GM12801 (cell line): Measurements from ENCODE around the gene EML3.

Source experiments
- CTCF ChIP-seq: IDR thresholded peaks from one replicate; pipeline ENCODE4 v1.5.1; 2011; ENCODE audit warnings: control low read depth; ENCODE audit not compliant: insufficient read length; ENCODE audit errors: extremely low read depth

The EML3 gene

GRCh38 chr11:62575156-62575555, 37.4 kb downstream of the EML3 start:
- no peak for TF ChIP-seq CTCF

GRCh38 chr11:62574363-62575071, 38.1 kb downstream of the EML3 start:
- no peak for TF ChIP-seq CTCF

- no peak for TF ChIP-seq CTCF
These were observed 38.8 kb downstream of the EML3 start, which contains the start of gene EEF1G for GRCh38 chr11:62573592-62574362. Gene EEF1G (minus strand): TSS chr11:62573891. CDS start chr11:62573842, 49 bp downstream.

GRCh38 chr11:62573006-62573591, 39.5 kb downstream of the EML3 start:
- TF ChIP-seq CTCF: no peak

- TF ChIP-seq CTCF: no peak
These were observed 40.1 kb downstream of the EML3 start for GRCh38 chr11:62572431-62572830.

GRCh38 chr11:62569611-62570010, 43.0 kb downstream of the EML3 start:
- TF ChIP-seq CTCF: no peak

GRCh38 chr11:62567018-62567633, 45.4 kb downstream of the EML3 start:
- no peak for TF ChIP-seq CTCF
